ENCODE measurements around the gene MATCAP1.

The MATCAP1 gene

DNA sequence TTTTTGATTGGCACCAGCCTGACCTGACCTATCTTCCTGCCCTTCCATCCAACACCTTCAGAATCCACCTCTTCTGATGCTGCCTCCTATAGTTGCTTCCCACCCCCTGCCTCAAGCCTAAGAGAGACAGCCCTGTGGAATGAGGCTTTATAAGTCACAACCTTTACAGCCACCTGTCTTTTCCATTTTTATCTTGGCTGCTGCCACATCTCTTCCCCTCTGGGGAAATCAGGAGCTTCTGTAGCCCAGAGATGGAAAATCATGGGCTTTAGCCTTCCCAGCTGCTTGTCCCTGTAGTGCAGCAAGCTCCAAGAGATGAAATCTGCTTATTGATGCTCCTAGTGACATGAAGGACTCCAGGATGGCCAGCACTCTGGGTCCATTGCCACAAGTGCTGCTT, 55.3 kb downstream of the MATCAP1 start:
- DNase-seq (ENCODE audit: low spot score): no peak
